Stimulated activated CD4-positive, alpha-beta T cell treated with anti-CD3 and anti-CD28 coated beads, Interleukin-4, amount 100 ng/mL, for 4 hours (primary cell): ENCODE measurements around the gene ARPC1B.
"Not testable (repeated sequence)": the region's sequence is repeated elsewhere in the genome, so short reads cannot be mapped to it uniquely, and the experiment has no call there.

Experiments used
- DNase-seq, 2 experiments: peaks; one replicate each; pipeline ENCODE4 v3.0.0-alpha.2; 2020

ARPC1B gene

DNA sequence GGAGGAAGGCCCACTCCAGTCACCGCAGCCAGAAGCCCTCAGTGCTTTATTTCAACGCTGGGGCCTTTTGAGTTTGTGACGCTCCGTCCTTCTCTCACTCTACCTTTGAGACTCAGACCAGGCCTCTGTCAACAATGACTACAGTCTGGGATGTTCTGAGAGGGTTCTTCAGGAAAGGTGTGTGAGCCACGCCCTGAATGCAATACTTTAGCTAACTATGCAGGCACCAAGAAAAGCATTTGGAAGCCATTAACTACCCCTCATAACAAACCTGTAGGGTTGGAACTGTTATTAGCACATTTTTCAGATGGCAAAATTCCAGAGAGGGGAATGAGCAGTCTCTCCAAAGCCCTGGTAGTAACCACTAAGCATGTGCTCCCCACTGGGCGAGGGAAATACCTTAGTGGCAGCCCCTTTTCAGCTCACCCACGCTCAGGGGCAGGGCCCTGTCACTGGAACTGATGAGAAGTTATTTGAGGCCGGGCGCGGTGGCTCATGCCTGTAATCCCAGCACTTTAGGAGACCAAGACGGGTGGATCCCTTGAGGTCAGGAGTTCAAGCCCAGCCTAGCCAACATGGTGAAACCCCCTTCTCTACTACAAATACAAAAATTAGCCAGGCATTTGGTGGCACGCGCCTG is 5.7 kb upstream of the ARPC1B start:
- DNase-seq = no peak

DNA sequence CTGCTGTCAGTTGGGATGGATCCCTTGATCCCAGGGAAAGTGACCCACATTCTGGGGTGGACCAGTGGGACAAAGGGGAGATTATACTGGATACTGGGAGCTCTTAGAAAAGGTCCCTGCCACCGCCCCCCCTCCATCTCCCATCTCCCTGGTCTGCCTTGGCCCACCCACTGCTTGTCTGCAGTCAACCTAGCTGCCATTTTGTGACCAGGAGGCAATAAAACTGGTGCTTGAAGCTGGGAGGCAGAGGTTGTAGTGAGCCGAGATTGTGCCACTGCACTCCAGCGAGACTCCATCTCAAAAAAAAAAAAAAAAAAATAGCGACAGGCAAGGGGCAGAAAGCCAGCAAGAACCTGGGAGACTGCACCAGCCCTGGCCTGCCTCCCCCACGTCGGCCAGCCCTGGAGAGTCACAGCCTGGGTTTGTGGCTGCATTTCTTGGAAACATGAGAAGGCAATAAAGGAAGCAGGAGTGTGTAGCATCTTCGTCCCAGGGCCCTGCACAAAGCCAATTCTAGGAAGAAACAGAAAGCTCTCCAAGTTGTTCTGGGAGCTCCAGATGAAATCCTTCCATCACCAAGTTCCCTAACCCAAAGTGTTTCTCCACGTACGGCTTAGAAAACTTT is 4.7 kb upstream of the ARPC1B start:
- DNase-seq = no peak

DNA sequence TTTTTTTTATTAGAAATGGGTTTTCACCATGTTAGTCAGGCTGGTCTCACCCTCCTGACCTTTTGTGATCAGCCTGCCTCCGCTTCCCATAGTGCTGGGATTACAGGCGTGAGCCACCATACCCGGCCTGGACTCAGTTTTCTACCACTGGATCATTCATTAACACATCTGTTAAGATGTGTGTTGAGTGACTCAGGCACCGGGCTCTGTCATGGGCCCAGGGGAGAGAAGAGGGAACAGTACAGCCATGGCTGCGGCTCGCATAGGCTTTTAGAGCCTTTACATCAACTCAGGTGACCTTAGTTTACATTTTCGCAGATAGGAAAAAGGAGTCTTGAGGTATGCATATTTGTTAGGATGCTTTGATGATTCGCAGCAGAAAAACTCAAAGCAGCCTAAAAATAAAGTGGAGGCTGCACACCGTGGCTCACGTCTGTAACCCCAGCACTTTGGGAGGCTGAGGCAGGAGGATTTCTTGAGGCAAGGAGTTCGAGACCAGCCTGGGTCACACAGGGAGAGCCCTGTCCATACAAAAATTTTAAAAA is 3.1 kb upstream of the ARPC1B start:
- DNase-seq = no peak

DNA sequence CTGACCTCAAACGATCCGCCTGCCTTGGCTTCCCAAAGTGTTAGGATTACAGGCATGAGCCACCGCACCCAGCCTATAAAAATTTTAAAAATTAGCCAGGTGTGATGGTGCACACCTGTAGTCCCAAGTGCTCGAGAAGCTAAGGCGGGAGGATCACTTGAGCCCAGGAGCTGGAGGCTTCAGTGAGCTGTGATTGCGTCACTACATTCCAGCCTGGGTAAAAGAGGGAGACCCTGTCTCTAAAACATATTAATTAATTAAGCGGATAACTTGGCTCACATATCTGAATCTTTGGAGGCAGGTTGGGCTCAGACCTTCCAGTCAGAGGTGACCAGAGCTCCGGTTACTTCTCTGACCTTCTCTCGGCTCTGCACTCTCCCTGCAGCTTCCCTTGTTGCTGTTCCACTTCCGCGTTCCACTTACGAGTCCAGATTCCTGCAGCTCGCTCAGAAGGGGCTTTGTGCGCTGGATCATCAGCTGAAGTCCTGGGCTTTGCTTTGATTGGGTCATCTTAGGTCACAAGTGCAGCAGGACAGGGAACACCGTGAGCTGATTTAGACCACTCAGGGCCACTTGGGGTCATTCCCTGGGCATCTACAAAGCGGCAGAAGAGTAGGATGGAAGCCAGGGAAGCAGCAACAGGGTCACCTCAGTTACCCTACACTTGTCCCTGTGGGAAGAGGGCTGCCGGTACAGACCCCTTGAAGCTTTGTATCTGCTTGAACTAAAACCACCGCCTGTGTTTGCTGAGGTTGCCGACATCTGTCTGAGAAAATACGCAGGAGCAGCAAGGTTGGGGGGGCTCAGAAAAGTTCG is 2.0 kb upstream of the ARPC1B start:
- DNase-seq = no peak

DNA sequence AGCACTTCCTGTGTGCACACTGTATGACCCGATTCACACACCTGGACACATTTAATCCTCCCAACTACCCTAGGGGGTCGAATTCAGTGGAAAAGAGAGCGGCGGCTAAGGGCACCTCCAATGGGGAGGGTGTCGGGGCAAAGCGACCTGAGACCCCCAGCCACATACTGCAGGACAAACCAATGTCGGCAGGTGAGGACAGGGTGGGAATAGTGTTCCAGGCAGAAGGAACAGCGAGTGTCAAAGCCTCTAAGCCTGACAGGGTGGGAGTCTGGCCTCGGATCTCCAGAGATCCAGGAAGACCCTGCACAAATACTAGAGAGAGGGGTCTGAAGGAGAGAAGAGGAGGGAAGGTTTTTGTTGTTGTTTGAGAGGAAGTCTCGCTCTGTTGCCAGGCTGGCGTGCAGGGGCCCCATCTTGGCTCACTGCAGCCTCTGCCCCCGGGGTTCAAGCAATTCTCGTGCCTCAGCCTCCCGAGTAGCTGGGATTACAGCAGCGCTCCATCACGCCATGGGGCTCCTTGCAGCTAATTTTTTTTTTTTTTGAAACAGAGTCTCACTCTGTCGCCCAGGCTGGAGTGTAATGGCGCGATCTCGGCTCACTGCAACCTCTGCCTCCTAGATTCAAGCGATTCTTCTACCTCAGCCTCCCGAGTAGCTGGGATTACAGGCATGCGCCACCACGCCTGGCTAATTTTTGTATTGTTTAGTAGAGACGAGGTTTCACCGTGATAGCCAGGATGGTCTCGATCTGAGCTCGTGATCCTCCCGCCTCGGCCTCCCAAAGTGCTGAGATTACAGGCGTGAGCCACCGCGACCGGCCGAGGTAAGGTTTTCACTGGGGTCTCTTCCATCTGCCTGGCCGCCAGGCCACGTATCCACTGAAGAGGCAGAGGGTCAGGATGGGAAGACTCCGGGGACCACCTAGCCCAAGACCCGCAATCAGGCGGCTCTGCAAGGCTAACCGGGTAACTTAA is 1.2 kb upstream of the ARPC1B start:
- no peak for DNase-seq

DNA sequence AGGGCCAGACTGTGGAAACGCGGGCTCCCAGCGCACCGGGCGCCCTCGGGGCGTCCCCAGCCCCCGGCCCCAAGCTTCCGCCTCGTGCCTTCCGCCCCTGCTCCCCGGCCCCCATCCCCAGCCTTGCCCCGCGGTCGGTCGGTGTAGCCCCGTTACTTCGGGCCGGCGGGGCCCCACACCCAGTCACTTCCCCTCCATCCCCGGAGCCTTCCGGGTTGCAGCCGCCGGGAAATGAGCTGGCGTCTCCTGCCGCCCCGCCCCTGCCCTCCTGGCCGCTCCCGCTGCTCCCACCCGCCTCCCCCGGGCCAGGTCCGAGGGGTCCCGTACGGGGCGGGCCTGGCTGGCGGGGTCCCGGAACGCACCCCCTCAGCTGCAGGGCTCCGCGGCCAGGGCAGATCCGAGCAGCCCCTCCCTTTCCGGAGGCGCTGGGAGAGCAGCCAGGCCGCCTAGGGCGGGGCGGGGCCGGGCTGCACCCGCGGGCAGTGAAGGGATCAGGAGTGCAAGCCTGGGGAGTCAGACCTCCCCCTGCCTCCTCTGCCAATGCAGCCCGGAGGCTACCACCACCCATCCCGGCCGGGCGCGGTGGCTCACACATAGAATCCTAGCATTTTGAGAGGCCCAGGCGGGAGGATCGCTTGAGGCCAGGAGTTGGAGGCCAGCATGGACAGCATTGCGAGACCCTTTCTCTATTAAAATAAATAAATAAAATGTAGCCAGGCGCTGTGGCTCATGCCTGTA is 709 bp downstream of the ARPC1B start:
- peak; percentile 42 to 62 for DNase-seq

DNA sequence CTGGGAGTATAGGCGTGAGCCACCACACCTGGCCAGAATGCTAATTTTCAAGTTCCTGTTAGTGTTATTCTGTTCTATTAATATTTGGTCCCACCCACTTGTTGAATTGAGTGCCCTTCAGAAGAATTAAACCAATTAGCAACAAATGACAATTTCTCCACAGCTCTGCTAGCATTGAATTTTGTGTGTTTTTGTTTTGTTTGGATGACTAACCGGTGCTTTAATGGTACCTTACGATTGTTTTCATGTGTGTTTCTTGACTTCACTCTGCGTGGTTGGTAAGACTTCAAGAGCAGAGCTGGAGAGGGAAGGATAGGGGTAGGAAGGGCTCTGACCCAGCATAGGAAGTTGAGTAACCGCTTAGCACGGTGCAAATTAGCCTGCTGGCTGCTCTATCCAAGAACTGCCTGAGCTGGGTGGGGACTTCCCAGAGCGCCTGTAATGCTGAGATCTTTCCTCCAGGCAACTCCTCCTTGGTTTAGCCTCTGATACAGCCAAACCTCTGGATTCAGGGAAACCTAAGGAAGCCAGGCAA is 4.6 kb downstream of the ARPC1B start:
- peak in 1 of 2 experiments; percentile 54 for DNase-seq

DNA sequence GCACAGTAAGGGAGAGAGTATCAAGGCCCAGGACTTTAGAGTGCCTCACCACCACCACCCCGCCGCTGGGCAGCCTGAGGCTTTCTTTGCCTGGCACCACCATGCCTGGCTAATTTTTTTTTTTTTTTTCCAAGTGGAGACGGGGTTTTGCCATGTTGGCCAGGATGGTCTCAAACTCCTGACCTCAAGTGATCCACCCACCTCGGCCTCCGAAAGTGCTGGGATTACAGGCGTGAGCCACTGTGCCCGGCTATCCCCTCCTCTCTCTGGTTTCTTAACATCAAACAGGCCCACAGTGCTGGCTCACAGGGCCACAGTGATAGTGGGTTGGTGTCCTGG is 5.1 kb downstream of the ARPC1B start:
- not testable (repeated sequence) for DNase-seq

DNA sequence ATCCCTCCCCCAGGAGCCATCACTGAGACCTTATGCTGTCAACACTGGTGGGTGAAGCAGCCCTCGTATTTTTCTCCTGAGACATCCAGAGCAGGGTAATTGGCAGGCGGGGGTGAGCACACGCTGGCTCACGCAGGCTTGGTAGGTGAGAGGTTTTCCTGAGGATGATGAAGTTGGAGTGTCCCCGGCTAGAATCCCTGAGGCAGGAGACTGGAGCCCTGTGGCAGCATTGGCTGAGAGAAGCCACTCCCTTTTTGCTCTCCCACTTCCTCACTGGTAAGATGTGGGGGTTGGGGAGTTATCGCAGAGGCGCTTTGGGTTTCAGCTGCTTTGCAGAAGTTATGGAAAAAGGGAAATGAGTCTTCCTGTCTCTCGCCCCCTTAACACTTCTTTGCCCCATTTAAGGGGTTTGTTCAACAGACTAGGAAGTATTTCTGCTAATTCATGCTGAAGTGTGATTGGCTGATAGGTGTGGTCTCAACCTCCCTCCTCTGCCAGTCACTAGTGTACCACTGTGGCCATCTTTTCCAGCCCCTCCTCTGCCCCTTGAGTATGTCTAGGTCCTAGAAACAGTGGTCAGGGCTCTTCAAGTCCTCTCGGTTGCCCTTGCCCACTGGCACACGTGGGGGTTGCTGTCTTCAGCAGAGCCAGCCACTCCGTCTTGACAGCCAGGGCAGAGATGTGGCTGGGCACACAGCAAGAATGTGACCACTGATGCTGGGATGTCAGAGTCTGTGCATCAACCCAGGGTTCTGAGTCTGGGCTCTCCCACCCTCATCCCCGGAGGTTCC is 5.7 kb downstream of the ARPC1B start:
- peak in 1 of 2 experiments; percentile 22 for DNase-seq

DNA sequence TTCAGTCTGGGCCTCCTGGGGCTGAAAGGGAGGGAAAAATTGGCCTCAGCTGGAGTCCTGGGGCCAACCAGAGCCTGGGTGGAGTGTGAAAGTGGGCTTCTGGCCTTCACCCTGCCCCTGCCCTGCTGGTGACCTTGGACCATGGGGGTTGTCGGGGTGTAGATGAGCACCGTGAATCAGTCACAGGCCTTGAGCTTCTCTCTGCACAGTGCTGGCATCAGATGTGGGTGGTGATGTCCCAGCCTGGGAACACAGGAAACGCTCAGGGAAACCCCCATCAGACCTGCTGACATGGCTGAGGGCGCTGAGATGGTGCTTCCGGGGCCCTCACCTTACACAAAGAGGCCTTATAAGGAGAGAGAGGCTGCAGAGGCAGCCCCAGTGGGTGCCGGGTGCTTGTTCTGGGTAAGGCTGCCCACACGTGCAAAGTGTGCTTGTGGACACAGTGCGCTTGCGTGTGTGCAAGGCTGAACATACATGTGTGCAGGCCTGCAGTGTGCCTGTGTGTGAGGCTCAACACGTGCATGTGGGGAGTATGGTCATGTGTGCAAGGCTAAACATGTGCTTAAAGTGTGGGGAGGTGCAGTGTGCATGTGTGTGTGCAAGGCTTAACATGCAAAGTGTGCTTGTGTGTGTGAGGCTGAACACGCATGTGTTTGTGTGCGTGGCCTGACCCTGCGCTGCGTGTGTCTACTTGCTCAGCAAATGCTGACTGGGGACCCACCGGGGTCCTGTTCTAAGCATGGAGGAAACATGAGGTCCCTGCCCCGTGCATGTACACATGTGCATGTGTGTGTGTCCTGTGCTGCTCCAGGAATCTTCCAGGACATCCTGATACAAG is 6.5 kb downstream of the ARPC1B start:
- DNase-seq = peak; percentile 77 to 94

DNA sequence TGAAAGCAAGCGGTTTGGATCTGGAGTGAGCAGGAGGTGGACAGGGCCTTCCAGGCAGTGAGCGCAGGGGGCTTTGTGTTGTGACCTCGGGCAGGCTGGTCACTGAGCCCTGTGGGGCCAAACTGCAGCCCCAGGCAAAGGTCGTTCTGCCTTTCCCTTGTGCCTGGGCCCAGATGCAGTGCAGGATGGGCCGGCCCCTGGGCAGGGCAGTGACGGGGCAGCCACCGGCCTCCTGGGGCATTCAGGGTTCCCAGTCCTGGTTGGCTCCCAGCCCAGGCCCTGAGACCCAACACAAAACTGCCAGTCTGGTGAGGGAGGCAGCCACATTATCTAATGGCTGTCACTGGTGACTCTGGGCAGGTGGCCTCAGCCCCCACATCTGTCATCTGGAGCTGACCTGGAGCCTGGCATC is 7.1 kb downstream of the ARPC1B start:
- no peak for DNase-seq

DNA sequence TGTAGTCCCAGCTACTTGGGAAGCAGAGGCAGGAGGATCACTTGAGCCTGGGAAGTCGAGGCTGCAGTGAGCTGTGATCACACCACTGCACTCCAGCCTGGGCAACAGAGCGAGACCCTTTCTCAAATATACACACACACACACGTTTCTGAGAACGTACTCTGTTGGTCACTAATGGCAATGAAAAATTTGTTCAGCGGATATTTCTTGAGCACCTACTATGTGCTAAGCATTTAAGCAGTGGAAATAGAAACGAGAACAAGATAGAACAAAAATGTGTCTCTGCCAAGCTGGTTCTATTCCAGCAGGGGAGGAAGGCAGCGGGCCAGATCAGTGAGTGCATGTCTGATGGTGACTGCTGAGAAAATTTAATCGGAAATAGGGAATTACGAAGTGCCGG is 8.7 kb downstream of the ARPC1B start:
- no peak for DNase-seq

DNA sequence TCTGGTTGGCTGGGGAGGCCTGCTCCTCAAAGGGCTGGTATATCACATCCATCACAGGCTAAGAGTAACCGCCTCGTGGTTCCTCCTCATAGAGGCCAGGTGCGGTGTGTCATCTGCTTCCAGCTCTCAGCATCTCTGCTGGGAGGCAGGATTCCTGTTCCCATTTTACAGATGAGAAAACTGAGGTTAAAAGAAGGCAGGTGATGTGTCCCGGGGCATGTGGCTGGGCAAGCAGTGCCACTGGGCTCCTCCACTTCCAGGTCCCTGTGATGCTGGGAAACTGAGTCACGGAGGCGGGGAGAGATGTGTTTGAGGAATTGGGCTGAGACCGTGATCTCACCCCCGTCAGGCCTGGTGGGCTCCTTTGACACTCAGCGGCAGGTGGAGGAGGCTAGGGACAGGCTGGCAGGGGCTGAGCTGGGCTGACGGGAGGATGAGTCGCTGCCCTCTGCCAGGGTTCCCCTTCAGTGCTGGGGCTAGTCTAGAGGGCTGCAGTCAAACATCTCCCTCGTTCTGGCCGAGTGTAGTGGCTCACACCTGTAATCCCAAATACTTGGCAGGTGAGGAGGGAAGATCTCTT is 9.4 kb downstream of the ARPC1B start:
- DNase-seq = no peak

DNA sequence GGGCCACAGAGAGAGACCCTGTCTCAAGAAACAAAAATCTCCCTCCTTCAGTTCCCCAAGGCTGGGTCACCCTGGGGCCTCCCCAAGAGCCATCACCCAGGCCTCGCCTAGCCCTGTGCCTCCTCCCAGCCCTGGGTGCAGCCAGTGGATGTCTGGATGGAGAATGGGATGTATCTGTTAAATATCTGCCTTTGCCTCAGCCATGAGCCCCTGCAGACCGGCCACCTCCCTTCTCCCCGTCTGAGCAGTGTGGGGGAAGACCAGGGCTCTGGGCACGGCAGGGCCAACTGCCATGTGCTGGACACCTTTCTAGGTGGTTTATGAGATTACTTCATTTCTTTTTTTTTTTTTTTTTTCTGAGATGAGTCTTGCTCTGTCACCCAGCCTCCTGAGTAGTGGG is 10.0 kb downstream of the ARPC1B start:
- no peak for DNase-seq

DNA sequence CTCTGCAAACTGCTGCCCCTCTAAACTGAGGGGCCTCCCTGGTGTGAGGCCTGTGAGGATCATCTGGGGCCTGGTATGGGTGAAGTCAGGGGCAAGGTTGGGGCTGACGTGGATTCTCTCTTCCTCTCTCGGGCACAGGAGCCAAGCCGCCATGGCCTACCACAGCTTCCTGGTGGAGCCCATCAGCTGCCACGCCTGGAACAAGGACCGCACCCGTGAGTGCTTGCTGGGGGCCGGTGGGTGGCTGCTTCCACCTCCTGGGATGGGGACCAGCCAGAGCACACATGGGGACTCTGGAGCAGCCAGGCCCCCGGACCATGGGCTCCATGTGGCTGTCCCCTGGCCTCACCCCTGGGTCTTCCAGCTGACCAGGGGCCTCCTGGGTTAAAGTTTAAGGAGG is 11.0 kb downstream of the ARPC1B start:
- no peak for DNase-seq

DNA sequence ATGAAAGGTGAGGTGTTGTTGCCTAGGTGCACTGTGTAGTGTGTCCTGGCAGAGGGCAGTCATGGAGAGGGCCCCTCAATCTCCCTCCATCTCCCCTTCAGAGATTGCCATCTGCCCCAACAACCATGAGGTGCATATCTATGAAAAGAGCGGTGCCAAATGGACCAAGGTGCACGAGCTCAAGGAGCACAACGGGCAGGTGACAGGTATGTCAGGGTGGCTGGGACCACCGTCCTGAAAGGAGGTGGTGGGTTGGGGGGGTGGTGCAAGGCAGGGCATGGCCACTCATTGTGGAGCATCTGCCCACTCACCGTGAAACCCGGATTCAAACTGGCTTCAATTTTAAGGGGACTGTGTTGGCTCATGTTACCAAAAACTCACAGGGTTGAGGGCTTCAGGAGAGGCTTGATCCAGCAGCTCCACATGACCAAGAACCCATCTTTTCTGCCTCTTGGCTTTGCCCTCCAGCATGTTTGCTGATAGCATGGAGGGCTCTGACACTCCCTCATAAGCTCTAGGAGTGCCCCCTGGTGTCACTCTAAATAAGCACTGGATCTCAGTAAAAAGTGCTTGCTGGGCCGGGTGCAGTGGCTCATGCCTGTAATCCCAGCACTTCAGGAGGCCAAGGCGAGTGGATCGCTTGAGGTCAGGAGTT is 12.2 kb downstream of the ARPC1B start:
- DNase-seq = peak in 1 of 2 experiments; percentile 30

DNA sequence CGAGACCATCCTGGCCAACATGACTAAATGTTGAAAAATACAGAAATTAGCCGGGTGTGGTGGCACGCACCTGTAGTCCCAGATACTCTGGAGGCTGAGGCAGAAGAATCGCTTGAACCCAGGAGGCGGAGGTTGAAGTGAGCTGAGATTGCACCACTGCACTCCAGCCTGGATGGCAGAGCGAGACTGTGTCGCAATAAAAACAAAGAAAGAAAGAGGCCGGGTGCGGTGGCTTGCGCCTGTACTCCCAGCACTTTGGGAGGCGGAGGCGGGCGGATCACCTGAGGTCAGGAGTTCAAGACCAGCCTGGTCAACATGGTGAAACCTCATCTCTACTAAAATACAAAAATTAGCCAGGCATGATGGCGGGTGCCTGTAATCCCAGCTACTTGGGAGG is 12.7 kb downstream of the ARPC1B start:
- DNase-seq = not testable (repeated sequence)

DNA sequence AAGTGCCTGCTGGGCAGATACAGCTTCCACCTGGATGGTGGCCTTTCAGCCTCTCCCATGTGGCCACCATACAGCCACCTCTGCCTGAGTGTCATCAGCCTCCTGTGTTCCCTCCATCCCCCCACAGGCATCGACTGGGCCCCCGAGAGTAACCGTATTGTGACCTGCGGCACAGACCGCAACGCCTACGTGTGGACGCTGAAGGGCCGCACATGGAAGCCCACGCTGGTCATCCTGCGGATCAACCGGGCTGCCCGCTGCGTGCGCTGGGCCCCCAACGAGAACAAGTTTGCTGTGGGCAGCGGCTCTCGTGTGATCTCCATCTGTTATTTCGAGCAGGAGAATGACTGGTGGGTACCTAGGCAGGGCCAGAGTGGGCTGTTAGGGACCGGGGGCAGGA is 13.4 kb downstream of the ARPC1B start:
- DNase-seq = no peak

DNA sequence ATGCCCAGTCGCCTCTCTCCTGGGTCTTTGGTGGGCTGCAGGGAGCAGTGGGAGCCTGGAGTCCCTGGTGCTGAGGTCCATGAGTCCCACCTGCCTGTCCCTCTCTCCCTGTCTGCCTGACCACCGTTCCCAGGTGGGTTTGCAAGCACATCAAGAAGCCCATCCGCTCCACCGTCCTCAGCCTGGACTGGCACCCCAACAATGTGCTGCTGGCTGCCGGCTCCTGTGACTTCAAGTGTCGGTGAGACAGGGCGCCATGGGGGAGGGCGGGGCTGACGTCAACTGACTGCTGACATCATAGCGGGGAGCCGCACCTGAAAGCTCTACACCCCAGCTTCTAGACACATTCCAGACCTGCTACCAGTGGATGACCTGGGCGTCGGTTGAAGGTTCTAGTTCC is 15.2 kb downstream of the ARPC1B start:
- DNase-seq = no peak
